ENCODE results near the gene MRPL20.

The MRPL20 gene

DNA sequence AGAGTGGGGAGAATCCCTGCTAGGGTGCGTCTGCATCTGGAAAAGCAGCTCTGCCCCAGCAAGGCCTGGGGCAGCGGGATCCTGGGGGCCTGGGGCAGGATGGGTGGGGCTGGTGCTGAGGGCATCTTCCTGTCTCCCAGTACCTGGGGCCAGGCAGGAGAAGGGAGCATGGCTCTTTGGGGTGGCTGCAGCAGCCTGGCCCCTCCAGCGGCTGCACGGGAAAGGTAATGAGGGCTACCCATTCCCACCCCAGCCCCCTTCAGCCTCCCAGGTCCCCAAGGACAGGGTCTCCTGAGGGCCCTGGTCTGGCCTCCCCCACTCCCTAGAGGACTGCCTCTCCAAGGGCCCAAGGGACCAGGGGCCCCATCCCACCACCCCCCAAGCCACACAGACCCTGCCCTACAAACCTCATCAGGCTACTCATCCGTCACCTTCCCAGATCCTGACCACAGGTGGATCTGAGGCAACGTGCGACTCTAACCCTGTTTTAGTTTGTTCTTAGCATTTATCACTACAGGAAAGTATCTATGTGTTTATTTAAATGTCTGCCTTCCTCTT is 14.9 kb upstream of the MRPL20 start:
- TF ChIP-seq, protein P1, sequence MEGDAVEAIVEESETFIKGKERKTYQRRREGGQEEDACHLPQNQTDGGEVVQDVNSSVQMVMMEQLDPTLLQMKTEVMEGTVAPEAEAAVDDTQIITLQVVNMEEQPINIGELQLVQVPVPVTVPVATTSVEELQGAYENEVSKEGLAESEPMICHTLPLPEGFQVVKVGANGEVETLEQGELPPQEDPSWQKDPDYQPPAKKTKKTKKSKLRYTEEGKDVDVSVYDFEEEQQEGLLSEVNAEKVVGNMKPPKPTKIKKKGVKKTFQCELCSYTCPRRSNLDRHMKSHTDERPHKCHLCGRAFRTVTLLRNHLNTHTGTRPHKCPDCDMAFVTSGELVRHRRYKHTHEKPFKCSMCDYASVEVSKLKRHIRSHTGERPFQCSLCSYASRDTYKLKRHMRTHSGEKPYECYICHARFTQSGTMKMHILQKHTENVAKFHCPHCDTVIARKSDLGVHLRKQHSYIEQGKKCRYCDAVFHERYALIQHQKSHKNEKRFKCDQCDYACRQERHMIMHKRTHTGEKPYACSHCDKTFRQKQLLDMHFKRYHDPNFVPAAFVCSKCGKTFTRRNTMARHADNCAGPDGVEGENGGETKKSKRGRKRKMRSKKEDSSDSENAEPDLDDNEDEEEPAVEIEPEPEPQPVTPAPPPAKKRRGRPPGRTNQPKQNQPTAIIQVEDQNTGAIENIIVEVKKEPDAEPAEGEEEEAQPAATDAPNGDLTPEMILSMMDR (IDR thresholded peaks at IDR 0.05), result no peak

- TF ChIP-seq, protein P1 (IDR thresholded peaks at IDR 0.05), result no peak
These were observed 14.2 kb upstream of the MRPL20 start, which contains the start of gene ANKRD65 for GRCh38 chr1:1421147-1421906. Gene ANKRD65 (minus strand): TSS chr1:1421276. CDS start chr1:1421005, 271 bp downstream.

GRCh38 chr1:1420654-1421141 is 13.6 kb upstream of the MRPL20 start:
- TF ChIP-seq, protein P1 (IDR thresholded peaks at IDR 0.05), result no peak

GRCh38 chr1:1419813-1420653 is 12.9 kb upstream of the MRPL20 start:
- TF ChIP-seq, protein P1 (IDR thresholded peaks at IDR 0.05), result no peak

DNA sequence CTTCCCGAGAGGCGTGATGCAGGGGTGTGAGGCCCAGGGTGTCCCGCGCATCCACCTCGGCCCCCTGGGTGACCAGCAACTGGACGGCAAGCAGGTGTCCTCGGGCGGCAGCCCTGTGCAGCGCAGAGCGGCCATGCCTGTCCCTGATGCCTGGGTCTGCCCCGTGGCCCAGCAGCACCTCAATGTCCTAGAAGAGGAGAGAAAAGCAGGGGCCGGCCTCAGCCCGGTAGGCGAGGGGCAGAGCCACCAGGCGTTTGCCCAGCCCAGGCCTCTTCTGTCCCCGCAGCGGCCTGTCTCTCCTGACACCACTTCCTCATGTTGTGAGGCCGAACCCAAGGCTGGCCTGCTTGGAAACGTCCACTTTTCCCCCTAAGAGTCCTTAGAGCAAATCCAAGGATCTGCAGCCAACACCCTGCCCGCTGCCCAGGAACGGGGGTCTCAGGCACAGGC is 12.3 kb upstream of the MRPL20 start:
- TF ChIP-seq, protein P1 (IDR thresholded peaks at IDR 0.05), result no peak

DNA sequence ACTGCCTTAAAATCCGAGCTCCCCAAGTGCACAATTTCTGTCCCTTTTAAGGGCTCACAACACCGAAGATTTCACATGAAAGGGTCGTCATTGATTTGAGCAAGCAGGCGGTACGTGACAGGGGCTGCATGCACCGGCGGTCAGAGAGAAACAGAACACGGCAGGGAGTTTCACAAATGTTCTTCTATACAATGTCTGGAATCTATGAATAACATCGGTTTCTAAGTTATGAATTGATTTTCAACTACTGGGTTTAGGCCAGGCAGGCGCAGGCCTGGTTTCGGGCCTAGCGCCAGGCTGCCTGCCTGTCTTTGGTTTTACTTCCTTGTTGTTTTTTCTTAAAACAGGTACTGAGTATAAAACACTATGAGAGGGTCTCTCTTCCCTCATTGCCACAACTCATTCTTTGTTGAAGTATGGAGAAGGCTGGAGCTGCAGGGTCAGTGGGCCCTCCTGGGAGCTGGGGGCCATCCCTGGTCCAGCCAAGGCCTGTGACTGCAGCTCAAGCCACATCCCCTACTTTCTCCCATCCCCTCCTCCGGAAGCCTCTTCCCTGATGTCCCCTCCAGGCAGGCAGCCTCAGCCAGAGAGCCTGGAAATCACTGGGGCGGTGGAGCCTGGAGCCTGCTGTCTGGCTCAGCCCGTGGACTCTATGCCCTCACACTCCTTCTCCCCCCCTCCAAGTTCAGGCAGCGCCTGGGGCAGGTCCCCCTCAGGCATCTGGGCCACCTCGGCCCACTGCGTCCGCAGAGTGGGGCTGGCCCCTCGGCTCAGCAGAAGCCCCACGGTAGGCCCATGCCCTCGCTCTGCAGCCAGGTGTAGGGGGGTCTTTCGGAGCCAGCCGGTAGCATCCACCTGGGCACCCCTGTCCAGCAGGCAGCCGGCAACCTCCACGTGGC is 11.6 kb upstream of the MRPL20 start:
- TF ChIP-seq, protein P1 (IDR thresholded peaks at IDR 0.05), result no peak
